ENCODE results near the gene SLC38A4. TPM values are rescaled to one million over a fixed set of nuclear protein-coding genes. Genes with fewer than 3 reads are reported as not detected.

SLC38A4 gene
- total and polyA plus RNA-seq, 2 experiments from 2014 or later = 6.2 to 12.5 TPM

- no peak overlapping the region for H3K4me3 Mint-ChIP-seq
- no peak for TF ChIP-seq ZNF114 (CRISPR knock-in tag; IDR thresholded peaks at IDR 0.05)
- no peak for TF ChIP-seq CREB1 (CRISPR knock-in tag; IDR thresholded peaks at IDR 0.05; ENCODE audit: low read depth)
- TF ChIP-seq POLR2AphosphoS5 (IDR thresholded peaks at IDR 0.05; ENCODE audit: low read depth) = no peak
- no peak for TF ChIP-seq REST (IDR thresholded peaks at IDR 0.05; ENCODE audit: unreplicated experiment)
- TF ChIP-seq ZNF331 (CRISPR knock-in tag; IDR thresholded peaks at IDR 0.05; ENCODE audit: low read depth) = no peak
- TF ChIP-seq JUNB (IDR thresholded peaks at IDR 0.05; ENCODE audit: unreplicated experiment) = no peak
- no peak for TF ChIP-seq ETS1 (IDR thresholded peaks at IDR 0.05)
- no peak for TF ChIP-seq EZH2 (IDR thresholded peaks at IDR 0.05; ENCODE audit: low read depth, unreplicated experiment)
- no peak for TF ChIP-seq CTCF (conservative IDR thresholded peaks at IDR 0.05; ENCODE audit: low read depth in 2 of 2)
- TF ChIP-seq STAT1 (IDR thresholded peaks at IDR 0.05; ENCODE audit: unreplicated experiment) = no peak
These were observed 107.9 kb downstream of the SLC38A4 start for GRCh38 chr12:46717868-46718267.

More at GRCh38 chr12:46717868-46718267, 107.9 kb downstream of the SLC38A4 start:
- H3K36me3 ChIP-seq (ENCODE audit: insufficient read depth) = no peaks in the 10 kb centered on the region
- no peak overlapping the region for H3K27ac Mint-ChIP-seq
- H2AFZ ChIP-seq = no peak overlapping the region
- no peaks in the 10 kb centered on the region for H3K36me3 Mint-ChIP-seq (ENCODE audit: low read depth)
- ATAC-seq (no peak), DNase-seq (ENCODE audit: low spot score) (no peak)
- H3K27me3 ChIP-seq (ENCODE audit: insufficient read depth) = no peaks in the 10 kb centered on the region
- H3F3A ChIP-seq (replicated peaks; ENCODE audit: low read depth) = no peaks in the 10 kb centered on the region
- no peaks in the 10 kb centered on the region for H4K20me1 ChIP-seq (replicated peaks; ENCODE audit: insufficient read depth)
- H3K27me3 Mint-ChIP-seq (ENCODE audit: insufficient read depth, low read depth, poor library complexity) = peaks cover 4% of the 10 kb centered on the region
- H3K4me3 ChIP-seq = no peak overlapping the region
- H3K27ac ChIP-seq (ENCODE audit: low read depth) = no peak overlapping the region
- H3K4me1 Mint-ChIP-seq = no peaks in the 10 kb centered on the region
- no peak overlapping the region for H3K4me2 ChIP-seq
- no peaks in the 10 kb centered on the region for H3K79me2 ChIP-seq (replicated peaks; ENCODE audit: insufficient read depth)
- 0 out of 2 replicates have a peak, but pooled peaks cover 7% of the 10 kb centered on the region for H3K9me2 ChIP-seq (ENCODE audit: insufficient read depth)
- H3K9me3 Mint-ChIP-seq = peaks cover 3% of the 10 kb centered on the region; the same call in 1 of the 3 replicates
- no peaks in the 10 kb centered on the region for H3K4me1 ChIP-seq (ENCODE audit: insufficient read depth)
